Prostate gland (tissue), 2 donors: ENCODE measurements around the gene LRRC55.

Source experiments
- CTCF ChIP-seq, 4 experiments: fragments of 200-600 bp in 2 of 4; fragments of 450-650 bp in 2 of 4; sonication (generic) in 2 of 4; IDR thresholded peaks; 1 replicate in 3 of 4; 2 replicates in 1 of 4; pipeline ENCODE4 v1.5.1; 2016 to 2019; ENCODE audit warnings: antibody characterized with exemption in 4 of 4, mild to moderate bottlenecking in 2 of 4, moderate library complexity in 2 of 4
- POLR2AphosphoS5 ChIP-seq: sonication (generic); formaldehyde crosslinking; IDR thresholded peaks from one replicate; pipeline ENCODE4 v1.6.1; 2017; ENCODE audit warnings: antibody characterized with exemption

- no peak for TF ChIP-seq POLR2AphosphoS5
- TF ChIP-seq CTCF (IDR thresholded peaks at IDR 0.05): no peak
These were observed 28.3 kb upstream of the LRRC55 start for GRCh38 chr11:57153448-57153847.
